Measurements from ENCODE around the gene MCRS1.

DNA sequence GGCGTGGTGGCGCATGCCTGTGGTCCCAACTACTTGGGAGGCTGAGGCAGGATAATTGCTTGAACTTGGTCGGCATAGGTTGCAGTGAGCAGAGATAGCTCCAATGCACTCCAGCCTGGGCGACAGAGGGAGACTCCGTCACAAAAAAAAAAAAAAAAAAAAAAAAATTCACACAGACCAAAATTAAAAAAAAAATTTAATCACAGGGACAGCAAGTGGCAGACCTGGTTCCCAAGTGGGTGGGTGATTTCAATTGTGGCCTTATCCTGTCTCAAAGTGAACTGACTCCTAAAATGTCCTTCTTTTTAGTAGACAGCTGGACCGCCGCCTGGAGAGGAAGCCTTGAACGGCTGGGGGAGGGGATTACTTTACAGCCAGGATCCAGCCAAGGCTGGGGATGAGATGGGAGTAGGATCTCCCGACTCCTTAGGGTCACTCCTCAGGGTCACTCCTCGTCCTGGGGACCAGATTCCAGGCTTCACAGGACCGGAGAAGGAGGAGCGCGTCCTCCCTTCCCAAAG lies 30.7 kb downstream of the MCRS1 start:
- TF ChIP-seq, protein P1, sequence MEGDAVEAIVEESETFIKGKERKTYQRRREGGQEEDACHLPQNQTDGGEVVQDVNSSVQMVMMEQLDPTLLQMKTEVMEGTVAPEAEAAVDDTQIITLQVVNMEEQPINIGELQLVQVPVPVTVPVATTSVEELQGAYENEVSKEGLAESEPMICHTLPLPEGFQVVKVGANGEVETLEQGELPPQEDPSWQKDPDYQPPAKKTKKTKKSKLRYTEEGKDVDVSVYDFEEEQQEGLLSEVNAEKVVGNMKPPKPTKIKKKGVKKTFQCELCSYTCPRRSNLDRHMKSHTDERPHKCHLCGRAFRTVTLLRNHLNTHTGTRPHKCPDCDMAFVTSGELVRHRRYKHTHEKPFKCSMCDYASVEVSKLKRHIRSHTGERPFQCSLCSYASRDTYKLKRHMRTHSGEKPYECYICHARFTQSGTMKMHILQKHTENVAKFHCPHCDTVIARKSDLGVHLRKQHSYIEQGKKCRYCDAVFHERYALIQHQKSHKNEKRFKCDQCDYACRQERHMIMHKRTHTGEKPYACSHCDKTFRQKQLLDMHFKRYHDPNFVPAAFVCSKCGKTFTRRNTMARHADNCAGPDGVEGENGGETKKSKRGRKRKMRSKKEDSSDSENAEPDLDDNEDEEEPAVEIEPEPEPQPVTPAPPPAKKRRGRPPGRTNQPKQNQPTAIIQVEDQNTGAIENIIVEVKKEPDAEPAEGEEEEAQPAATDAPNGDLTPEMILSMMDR (conservative IDR thresholded peaks at IDR 0.05; ENCODE audit: low read length): no peak
- TF ChIP-seq EZH2phosphoT487 (IDR thresholded peaks at IDR 0.05; ENCODE audit: borderline replicate concordance): no peak

Data from Loucy (cell line).